H9 (cell line): ENCODE results near the gene ANKRD42. TPM values are rescaled to one million over a fixed set of nuclear protein-coding genes. Genes with fewer than 3 reads are reported as not detected.

Experiments
- DNase-seq: peaks from one replicate; pipeline ENCODE4 v3.0.0-alpha.2; 2017
- H2AFZ ChIP-seq: one replicate; pipeline ENCODE4 v1.6.1; 2013; ENCODE audit warnings: mild to moderate bottlenecking, low read length, control low read depth, moderate library complexity
- H2AK5ac ChIP-seq: 2 replicates; pipeline ENCODE4 v1.6.1; 2013; ENCODE audit warnings: low read length, control low read depth, mixed read lengths; ENCODE audit not compliant: insufficient read length
- H2BK120ac ChIP-seq: one replicate; pipeline ENCODE4 v1.6.1; 2013; ENCODE audit warnings: low read depth, mild to moderate bottlenecking, low read length, control low read depth, inconsistent platforms; ENCODE audit not compliant: poor library complexity, severe bottlenecking
- H2BK12ac ChIP-seq: 2 replicates; pipeline ENCODE4 v1.6.1; 2013; ENCODE audit warnings: low read length, control low read depth, mixed read lengths, low read depth; ENCODE audit not compliant: insufficient read length
- H2BK15ac ChIP-seq: 2 replicates; pipeline ENCODE4 v1.6.1; 2013; ENCODE audit warnings: low read depth, low read length, control low read depth
- H2BK20ac ChIP-seq: one replicate; pipeline ENCODE4 v1.6.1; 2013; ENCODE audit warnings: low read depth, mild to moderate bottlenecking, low read length, control low read depth, inconsistent platforms; ENCODE audit not compliant: poor library complexity, severe bottlenecking
- H2BK5ac ChIP-seq: 2 replicates; pipeline ENCODE4 v1.6.1; 2013; ENCODE audit warnings: low read length, control low read depth, mixed read lengths; ENCODE audit not compliant: insufficient read length
- H3K14ac ChIP-seq: 2 replicates; pipeline ENCODE4 v1.6.1; 2013; ENCODE audit warnings: low read length, control low read depth; ENCODE audit not compliant: insufficient read depth
- H3K18ac ChIP-seq: 2 replicates; pipeline ENCODE4 v1.6.1; 2013; ENCODE audit warnings: low read depth, mild to moderate bottlenecking, mixed read lengths, low read length, control low read depth; ENCODE audit not compliant: insufficient read length
- H3K23ac ChIP-seq: 2 replicates; pipeline ENCODE4 v1.6.1; 2013; ENCODE audit warnings: low read length, control low read depth, mixed read lengths, low read depth; ENCODE audit not compliant: insufficient read length
- H3K23me2 ChIP-seq: 2 replicates; pipeline ENCODE4 v1.6.1; 2013; ENCODE audit warnings: low read depth, mild to moderate bottlenecking, mixed read lengths, low read length, control low read depth; ENCODE audit not compliant: insufficient read length, poor library complexity, severe bottlenecking
- H3K27ac ChIP-seq: 2 replicates; pipeline ENCODE4 v1.5.1; 2013; ENCODE audit warnings: low read length, control low read depth, mixed read lengths, low read depth; ENCODE audit not compliant: insufficient read length
- H3K27me3 ChIP-seq: 2 replicates; pipeline ENCODE4 v1.6.1; 2013; ENCODE audit warnings: low read length, control low read depth, inconsistent platforms; ENCODE audit not compliant: insufficient read depth
- H3K4ac ChIP-seq: 2 replicates; pipeline ENCODE4 v1.6.1; 2013; ENCODE audit warnings: low read depth, mild to moderate bottlenecking, control low read depth, inconsistent platforms, low read length, moderate library complexity
- H3K4me1 ChIP-seq: 2 replicates; pipeline ENCODE4 v1.6.1; 2013; ENCODE audit warnings: low read length, control low read depth, inconsistent platforms; ENCODE audit not compliant: insufficient read depth
- H3K4me2 ChIP-seq: 2 replicates; pipeline ENCODE4 v1.6.1; 2013; ENCODE audit warnings: low read length, control low read depth, mixed read lengths; ENCODE audit not compliant: insufficient read length, insufficient read depth
- H3K56ac ChIP-seq: 2 replicates; pipeline ENCODE4 v1.6.1; 2013; ENCODE audit warnings: low read depth, mild to moderate bottlenecking, mixed read lengths, low read length, control low read depth; ENCODE audit not compliant: insufficient read length
- H3K79me1 ChIP-seq: 2 replicates; pipeline ENCODE4 v1.6.1; 2013; ENCODE audit warnings: low read depth, mild to moderate bottlenecking, moderate library complexity, low read length, control low read depth, inconsistent platforms; ENCODE audit not compliant: insufficient read depth, poor library complexity, severe bottlenecking
- H3K79me2 ChIP-seq: 2 replicates; pipeline ENCODE4 v1.6.1; 2013; ENCODE audit warnings: low read length, control low read depth, inconsistent platforms; ENCODE audit not compliant: insufficient read depth
- H3K9ac ChIP-seq: 2 replicates; pipeline ENCODE4 v1.6.1; 2013; ENCODE audit warnings: low read length, control low read depth, mixed read lengths; ENCODE audit not compliant: insufficient read length; ENCODE audit errors: extremely low read depth
- H3K9me3 ChIP-seq: one replicate; pipeline ENCODE4 v1.6.1; 2013; ENCODE audit warnings: low read depth, low read length, inconsistent platforms; ENCODE audit not compliant: control insufficient read depth
- H3T11ph ChIP-seq: one replicate; pipeline ENCODE4 v1.6.1; 2013; ENCODE audit warnings: mild to moderate bottlenecking, low read length, control low read depth, inconsistent platforms
- H4K20me1 ChIP-seq: one replicate; pipeline ENCODE4 v1.6.1; 2013; ENCODE audit not compliant: control insufficient read depth, insufficient read length, insufficient read depth
- H4K5ac ChIP-seq: 2 replicates; pipeline ENCODE4 v1.6.1; 2013; ENCODE audit warnings: low read depth, mild to moderate bottlenecking, mixed read lengths, low read length, control low read depth; ENCODE audit not compliant: insufficient read length
- H4K8ac ChIP-seq: replicated peaks from 2 replicates; pipeline ENCODE4 v1.6.1; 2013; ENCODE audit warnings: low read length, control low read depth, mixed read lengths, low read depth; ENCODE audit not compliant: insufficient read length
- H4K91ac ChIP-seq: 2 replicates; pipeline ENCODE4 v1.6.1; 2013; ENCODE audit warnings: low read depth, mild to moderate bottlenecking, moderate library complexity, mixed read lengths, low read length, control low read depth; ENCODE audit not compliant: insufficient read length
- H3K27ac Mint-ChIP-seq, 3 experiments: 2 replicates in 2 of 3; 3 replicates in 1 of 3; pipeline ENCODE4 v1.8.0; 2020 to 2021; ENCODE audit warnings: mixed read lengths in 3 of 3, mild to moderate bottlenecking in 1 of 3, moderate library complexity in 1 of 3
- H3K27me3 Mint-ChIP-seq: 2 replicates; pipeline ENCODE4 v1.8.0; 2021; ENCODE audit warnings: low read depth, mild to moderate bottlenecking, moderate library complexity, mixed read lengths
- H3K36me3 Mint-ChIP-seq, 3 experiments: 2 replicates in 2 of 3; 3 replicates in 1 of 3; pipeline ENCODE4 v1.8.0; 2020 to 2021; ENCODE audit warnings: low read depth in 3 of 3, mixed read lengths in 3 of 3; ENCODE audit not compliant: insufficient read depth in 1 of 3
- H3K4me1 Mint-ChIP-seq, 2 experiments: 2 replicates each; pipeline ENCODE4 v1.8.0; 2020; ENCODE audit warnings: mixed read lengths in 2 of 2
- H3K4me3 Mint-ChIP-seq, 2 experiments: 2 replicates in 1 of 2; 3 replicates in 1 of 2; pipeline ENCODE4 v1.8.0; 2020 to 2021; ENCODE audit warnings: mild to moderate bottlenecking in 2 of 2, mixed read lengths in 2 of 2, moderate library complexity in 1 of 2
- H3K9me3 Mint-ChIP-seq, 2 experiments: 2 replicates in 1 of 2; 3 replicates in 1 of 2; pipeline ENCODE4 v1.8.0; 2020; ENCODE audit warnings: mild to moderate bottlenecking in 2 of 2, mixed read lengths in 2 of 2, moderate library complexity in 1 of 2
- WGBS: extraction: QIAGEN DNeasy Blood & Tissue Kit; methylation state at CpG from one replicate; pipeline ENCODE4 v1.1.7; 2013; ENCODE audit warnings: missing lambda C conversion rate, low lambda C conversion rate, mixed read lengths; ENCODE audit not compliant: insufficient read length; ENCODE audit errors: extremely low coverage; 5-methylcytosine and 5-hydroxymethylcytosine counted together
- total RNA-seq: library from RNA; stranded (reverse); gene quantifications from 2 replicates; pipeline ENCODE4 v1.2.1, GENCODE V29; 2021
- TF ChIP-seq, protein P1 (sequence below): fragments of 200-600 bp; sonication (generic); conservative IDR thresholded peaks from 3 replicates; pipeline ENCODE4 v1.8.0; 2021; ENCODE audit warnings: antibody characterized with exemption, mild to moderate bottlenecking

The ANKRD42 gene
- total RNA-seq, 1 experiment from 2014 or later, result 4.9 TPM

DNA sequence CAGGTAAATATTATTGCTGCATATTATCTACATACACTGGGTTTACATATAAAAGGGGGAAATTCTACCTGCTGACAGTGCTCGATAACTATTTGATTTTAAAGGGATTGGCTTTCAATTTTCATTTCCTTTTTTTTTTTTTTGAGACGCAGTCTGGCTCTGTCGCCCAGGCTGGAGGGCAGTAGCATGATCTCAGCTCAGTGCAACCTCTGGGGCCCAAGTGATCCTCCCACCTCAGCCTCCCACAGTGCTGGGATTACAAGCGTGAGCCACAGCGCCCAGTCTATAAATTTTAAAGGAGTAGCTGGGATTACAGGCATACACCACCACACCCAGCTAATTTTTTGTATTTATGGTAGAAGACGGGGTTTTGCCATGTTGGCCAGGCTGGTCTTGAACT lies 39.7 kb upstream of the ANKRD42 start:
- no peak overlapping the region for H3T11ph ChIP-seq
- no peaks in the 10 kb centered on the region for H4K20me1 ChIP-seq
- no CpG with 5 or more reads among the region's 6 CpGs for WGBS
- H3K4me2 ChIP-seq, result no peak overlapping the region
- no peak overlapping the region for H2BK15ac ChIP-seq
- H2BK12ac ChIP-seq, result no peak overlapping the region
- Mint-ChIP-seq H3K4me3 (no peak overlapping the region), H3K9me3 (peaks cover 2 to 5% of the 10 kb centered on the region in 2 experiments; a peak in 4 of 5 replicates), H3K4me1 (no peaks in the 10 kb centered on the region), H3K27ac (no peak overlapping the region), H3K36me3 (peaks cover 15 to 17% (median 17%) of the 10 kb centered on the region in 3 experiments), H3K27me3 (no peaks in the 10 kb centered on the region)
- no peaks in the 10 kb centered on the region for H3K9me3 ChIP-seq
- H3K4ac ChIP-seq, result no peak overlapping the region
- H3K27me3 ChIP-seq, result no peaks in the 10 kb centered on the region
- H3K79me2 ChIP-seq, result peaks cover 14% of the 10 kb centered on the region
- H2AFZ ChIP-seq, result no peak overlapping the region
- H3K23me2 ChIP-seq, result peaks cover 5% of the 10 kb centered on the region
- no peak overlapping the region for H2BK120ac ChIP-seq
- H2BK5ac ChIP-seq, result no peak overlapping the region
- H3K14ac ChIP-seq, result no peak overlapping the region
- no peaks in the 10 kb centered on the region; the same call in 1 of the 2 replicates for H3K4me1 ChIP-seq
- TF ChIP-seq, protein P1, sequence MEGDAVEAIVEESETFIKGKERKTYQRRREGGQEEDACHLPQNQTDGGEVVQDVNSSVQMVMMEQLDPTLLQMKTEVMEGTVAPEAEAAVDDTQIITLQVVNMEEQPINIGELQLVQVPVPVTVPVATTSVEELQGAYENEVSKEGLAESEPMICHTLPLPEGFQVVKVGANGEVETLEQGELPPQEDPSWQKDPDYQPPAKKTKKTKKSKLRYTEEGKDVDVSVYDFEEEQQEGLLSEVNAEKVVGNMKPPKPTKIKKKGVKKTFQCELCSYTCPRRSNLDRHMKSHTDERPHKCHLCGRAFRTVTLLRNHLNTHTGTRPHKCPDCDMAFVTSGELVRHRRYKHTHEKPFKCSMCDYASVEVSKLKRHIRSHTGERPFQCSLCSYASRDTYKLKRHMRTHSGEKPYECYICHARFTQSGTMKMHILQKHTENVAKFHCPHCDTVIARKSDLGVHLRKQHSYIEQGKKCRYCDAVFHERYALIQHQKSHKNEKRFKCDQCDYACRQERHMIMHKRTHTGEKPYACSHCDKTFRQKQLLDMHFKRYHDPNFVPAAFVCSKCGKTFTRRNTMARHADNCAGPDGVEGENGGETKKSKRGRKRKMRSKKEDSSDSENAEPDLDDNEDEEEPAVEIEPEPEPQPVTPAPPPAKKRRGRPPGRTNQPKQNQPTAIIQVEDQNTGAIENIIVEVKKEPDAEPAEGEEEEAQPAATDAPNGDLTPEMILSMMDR, result no peak
- no peak overlapping the region for H4K5ac ChIP-seq
- no peak overlapping the region for H3K18ac ChIP-seq
- no peak overlapping the region for H2BK20ac ChIP-seq
- no peak overlapping the region for H2AK5ac ChIP-seq
- H3K27ac ChIP-seq, result no peak overlapping the region
- no peak overlapping the region for H3K56ac ChIP-seq
- H4K8ac ChIP-seq, result no peak overlapping the region
- no peak for DNase-seq
- H3K79me1 ChIP-seq, result no peaks in the 10 kb centered on the region
- no peak overlapping the region for H4K91ac ChIP-seq
- H3K23ac ChIP-seq, result no peak overlapping the region
- no peak overlapping the region for H3K9ac ChIP-seq
